ENCODE data around the gene HOOK1. TPM values are rescaled to one million over a fixed set of nuclear protein-coding genes. Genes with fewer than 3 reads are reported as not detected.

The HOOK1 gene
- total and polyA plus RNA-seq, 2 of the 13 experiments (the other 11 are each of a cell fraction or from before 2014, with no cell fraction given) = 11.3 to 24.2 TPM

DNA sequence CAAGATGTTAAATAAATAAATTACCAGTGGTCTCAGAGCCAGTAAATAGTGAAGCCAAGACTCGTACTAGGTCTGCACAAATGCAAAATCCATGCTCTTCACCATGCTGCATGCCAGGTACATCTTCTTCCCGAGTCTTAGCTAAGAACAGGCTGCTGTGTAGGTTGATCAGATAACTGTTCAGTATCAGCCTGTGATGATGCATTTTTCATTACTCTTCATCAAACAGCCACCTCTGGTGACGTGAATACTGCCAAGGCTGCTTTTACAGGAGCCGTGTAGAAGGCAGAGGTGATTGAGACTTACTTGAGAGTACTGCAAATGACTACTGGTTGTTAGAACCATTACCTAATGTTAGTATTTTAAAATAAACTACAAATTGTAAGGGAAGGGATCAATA, 39.3 kb upstream of the HOOK1 start (continued):
- TF ChIP-seq SKI (IDR thresholded peaks at IDR 0.05; ENCODE audit: partially characterized antibody) (no peak), ZNF136 (CRISPR knock-in tag; IDR thresholded peaks at IDR 0.05; ENCODE audit: low read depth) (no peak), MAZ (IDR thresholded peaks at IDR 0.05; ENCODE audit: borderline replicate concordance, low read depth, low read length) (no peak), MAZ (CRISPR knock-in tag; IDR thresholded peaks at IDR 0.05; ENCODE audit: low read depth) (no peak), ZNF121 (CRISPR knock-in tag; IDR thresholded peaks at IDR 0.05) (no peak), HDAC1 (CRISPR knock-in tag; IDR thresholded peaks at IDR 0.05) (no peak), ZNF619 (CRISPR knock-in tag; IDR thresholded peaks at IDR 0.05) (no peak), ZNF382 (CRISPR knock-in tag; IDR thresholded peaks at IDR 0.05; ENCODE audit: borderline replicate concordance) (no peak)

DNA sequence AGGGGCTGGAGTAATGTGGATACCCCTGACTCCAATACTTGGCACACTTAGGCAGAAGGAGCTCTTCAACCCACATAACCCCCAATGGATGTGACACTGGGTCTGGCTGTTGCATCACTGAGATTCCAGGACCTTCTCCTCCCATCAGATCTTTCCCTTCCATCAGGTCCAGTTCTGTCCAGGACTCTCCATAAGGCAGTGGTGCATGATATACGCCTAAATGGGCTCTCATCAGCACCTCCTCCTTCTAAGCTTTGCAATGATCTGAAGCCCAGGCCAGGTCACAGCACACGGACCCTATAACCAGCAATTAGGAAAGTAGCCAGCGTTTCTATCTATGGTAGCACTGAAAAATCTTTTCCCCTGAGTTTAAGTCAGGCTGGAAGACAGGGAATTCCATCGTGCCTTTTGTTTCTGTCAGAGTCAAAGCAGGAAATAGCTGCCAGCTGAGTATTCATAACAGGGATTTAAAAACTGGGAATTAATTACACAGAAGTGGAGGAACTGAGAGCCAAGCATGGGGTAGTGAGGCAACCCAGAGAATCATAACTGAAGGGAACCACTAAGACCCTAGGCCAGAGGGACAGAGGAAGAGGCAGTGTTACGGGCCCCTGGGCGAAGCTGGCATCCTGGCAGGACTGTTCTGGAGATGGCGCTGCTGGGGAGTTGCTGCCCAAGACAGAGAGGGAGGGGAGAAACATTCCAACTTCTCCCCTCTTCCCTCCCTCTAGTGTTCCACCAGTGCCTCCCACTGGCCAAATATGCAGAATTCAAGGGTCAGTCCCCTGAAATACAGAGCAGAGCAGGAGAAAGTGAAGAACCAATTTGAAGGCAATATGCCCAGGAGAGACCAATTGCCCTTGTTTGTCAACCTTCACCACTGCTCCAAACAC, 37.5 kb upstream of the HOOK1 start:
- Histone ChIP-seq H3K27ac (ENCODE audit: extremely low read length, insufficient read depth, low read length) (no peak overlapping the region), H4K20me1 (ENCODE audit: insufficient read depth, low read length) (no peaks in the 10 kb centered on the region), H3K36me3 (replicated peaks in 1 of 2; ENCODE audit: control insufficient read depth in 1 of 2, insufficient read depth in 2 of 2, low read length in 2 of 2) (no peaks in the 10 kb centered on the region), H3K27me3 (ENCODE audit: control insufficient read depth in 1 of 2, insufficient read depth in 2 of 2, low read length in 2 of 2) (no peaks in the 10 kb centered on the region), H3K9me3 (ENCODE audit: low read length) (no peaks in the 10 kb centered on the region), H3K4me3 (replicated peaks in 1 of 3; ENCODE audit: insufficient read depth in 1 of 3, low read depth in 2 of 3, low read length in 3 of 3) (no peak overlapping the region), H2AFZ (ENCODE audit: low read length) (no peak overlapping the region), H3K9ac (ENCODE audit: insufficient read depth, low read depth, low read length) (no peak overlapping the region), H3K79me2 (ENCODE audit: insufficient read depth, low read length) (no peaks in the 10 kb centered on the region), H3K4me2 (ENCODE audit: low read depth, low read length) (no peak overlapping the region), H3K4me1 (ENCODE audit: insufficient read depth, low read length) (no peaks in the 10 kb centered on the region)
- DNase-seq (ENCODE audit: low spot score) = no peak
- ChIA-PET CTCF (ENCODE audit: low intra/inter-chr PET ratio, low total read pairs) (no interaction called here), POLR2A (no interaction called here)
- no peak for ATAC-seq
- TF ChIP-seq, protein P1, sequence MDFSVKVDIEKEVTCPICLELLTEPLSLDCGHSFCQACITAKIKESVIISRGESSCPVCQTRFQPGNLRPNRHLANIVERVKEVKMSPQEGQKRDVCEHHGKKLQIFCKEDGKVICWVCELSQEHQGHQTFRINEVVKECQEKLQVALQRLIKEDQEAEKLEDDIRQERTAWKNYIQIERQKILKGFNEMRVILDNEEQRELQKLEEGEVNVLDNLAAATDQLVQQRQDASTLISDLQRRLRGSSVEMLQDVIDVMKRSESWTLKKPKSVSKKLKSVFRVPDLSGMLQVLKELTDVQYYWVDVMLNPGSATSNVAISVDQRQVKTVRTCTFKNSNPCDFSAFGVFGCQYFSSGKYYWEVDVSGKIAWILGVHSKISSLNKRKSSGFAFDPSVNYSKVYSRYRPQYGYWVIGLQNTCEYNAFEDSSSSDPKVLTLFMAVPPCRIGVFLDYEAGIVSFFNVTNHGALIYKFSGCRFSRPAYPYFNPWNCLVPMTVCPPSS (IDR thresholded peaks at IDR 0.05) = no peak
- TF ChIP-seq, protein P2, sequence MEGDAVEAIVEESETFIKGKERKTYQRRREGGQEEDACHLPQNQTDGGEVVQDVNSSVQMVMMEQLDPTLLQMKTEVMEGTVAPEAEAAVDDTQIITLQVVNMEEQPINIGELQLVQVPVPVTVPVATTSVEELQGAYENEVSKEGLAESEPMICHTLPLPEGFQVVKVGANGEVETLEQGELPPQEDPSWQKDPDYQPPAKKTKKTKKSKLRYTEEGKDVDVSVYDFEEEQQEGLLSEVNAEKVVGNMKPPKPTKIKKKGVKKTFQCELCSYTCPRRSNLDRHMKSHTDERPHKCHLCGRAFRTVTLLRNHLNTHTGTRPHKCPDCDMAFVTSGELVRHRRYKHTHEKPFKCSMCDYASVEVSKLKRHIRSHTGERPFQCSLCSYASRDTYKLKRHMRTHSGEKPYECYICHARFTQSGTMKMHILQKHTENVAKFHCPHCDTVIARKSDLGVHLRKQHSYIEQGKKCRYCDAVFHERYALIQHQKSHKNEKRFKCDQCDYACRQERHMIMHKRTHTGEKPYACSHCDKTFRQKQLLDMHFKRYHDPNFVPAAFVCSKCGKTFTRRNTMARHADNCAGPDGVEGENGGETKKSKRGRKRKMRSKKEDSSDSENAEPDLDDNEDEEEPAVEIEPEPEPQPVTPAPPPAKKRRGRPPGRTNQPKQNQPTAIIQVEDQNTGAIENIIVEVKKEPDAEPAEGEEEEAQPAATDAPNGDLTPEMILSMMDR (CRISPR knock-in tag; IDR thresholded peaks at IDR 0.05) = peak; percentile 35
- TF ChIP-seq STAG1 (CRISPR knock-in tag; IDR thresholded peaks at IDR 0.05) = peak; percentile 50
- intact Hi-C loops (cut with micrococcal nuclease; ENCODE audit: unreplicated experiment) (no loop called here), in situ Hi-C loops (cut with HindIII; ENCODE audit: extremely low pct_ligation_motif_present, low pct_unique_long_range_greater_than_20kb) (no loop called here)
- BruUV-seq (replicated peaks) = no TSS peak
- FAIRE-seq = no peak
- WGBS (ENCODE audit: low lambda C conversion rate) = 47% methylated on average over 5 of the region's 7 CpGs

Data from HepG2 (cell line).